Activated CD4-positive, alpha-beta T cell treated with anti-CD3 and anti-CD28 coated beads for 24 hours (primary cell): ENCODE results near the gene CHTF8.
"Not testable (repeated sequence)": the region's sequence is repeated elsewhere in the genome, so short reads cannot be mapped to it uniquely, and the experiment has no call there.

ENCODE experiments used
- DNase-seq, 2 donors: peaks; one replicate each; pipeline ENCODE4 v3.0.0-alpha.2; 2020; ENCODE audit warnings: low read depth in 2 of 2

CHTF8 gene

GRCh38 chr16:69139464-69139863 lies 7.1 kb upstream of the CHTF8 start:
- DNase-seq = not testable (repeated sequence)

- no peak for DNase-seq
These were observed 6.2 kb upstream of the CHTF8 start for GRCh38 chr16:69138608-69139007.

GRCh38 chr16:69133373-69133954 lies 1.1 kb upstream of the CHTF8 start:
- no peak for DNase-seq

DNA sequence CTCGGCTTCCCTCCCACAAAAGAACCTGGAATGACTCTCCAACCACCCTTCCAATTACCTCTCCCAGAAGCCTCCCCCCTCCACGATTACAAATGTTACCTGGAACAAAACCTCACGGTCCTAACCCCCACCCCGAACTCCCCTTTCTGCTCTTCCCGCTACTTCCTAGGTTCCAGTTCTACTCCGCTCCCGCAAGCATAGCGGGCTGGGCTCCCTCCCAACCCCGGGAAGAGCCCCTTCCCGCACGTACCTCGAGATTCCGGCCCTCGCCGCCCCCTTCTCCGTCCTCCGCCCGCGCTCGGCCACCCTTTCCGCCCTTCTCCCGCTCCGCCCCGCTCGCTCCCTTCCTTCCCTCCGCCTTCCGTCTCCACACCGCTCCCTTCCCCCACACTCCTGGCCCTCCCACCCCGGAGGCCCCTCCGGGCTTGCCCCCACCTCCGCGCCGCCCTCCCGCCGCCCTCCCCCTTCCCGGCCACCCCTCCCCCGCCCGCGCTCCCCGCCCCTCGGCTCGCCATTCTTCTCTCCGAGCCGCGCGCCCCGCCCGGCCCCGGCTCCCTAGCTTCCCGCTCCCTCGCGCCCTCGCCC lies 457 bp downstream of the CHTF8 start:
- DNase-seq = peak; percentile 65 to 75

GRCh38 chr16:69131167-69131838 lies 1.1 kb downstream of the CHTF8 start:
- no peak for DNase-seq

- no peak for DNase-seq
These were observed 1.9 kb downstream of the CHTF8 start for GRCh38 chr16:69130461-69130860.

DNA sequence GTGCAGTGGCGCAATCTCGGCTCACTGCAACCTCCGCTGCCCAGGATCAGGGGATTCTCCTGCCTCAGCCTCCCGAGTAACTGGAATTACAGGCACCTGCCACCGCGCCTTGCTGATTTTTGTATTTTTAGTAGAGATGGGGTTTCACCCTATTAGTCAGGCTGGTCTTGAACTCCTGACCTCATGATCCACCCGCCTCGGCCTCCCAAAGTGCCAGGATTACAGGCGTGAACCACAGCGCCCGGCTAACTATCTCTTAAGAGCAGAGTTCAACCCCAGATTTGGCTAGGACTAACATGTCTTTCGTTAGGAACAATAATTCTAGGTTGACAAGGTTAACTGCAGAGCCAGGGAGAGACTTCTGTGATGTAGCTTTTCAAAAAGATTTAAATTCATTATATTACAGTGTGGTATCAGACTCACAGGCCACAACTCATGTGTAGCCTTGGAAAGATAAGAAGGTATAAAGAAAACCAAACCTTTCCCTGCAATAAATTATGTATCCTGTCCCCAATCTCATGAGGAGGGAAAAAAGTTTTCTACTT lies 4.3 kb downstream of the CHTF8 start:
- DNase-seq = no peak

DNA sequence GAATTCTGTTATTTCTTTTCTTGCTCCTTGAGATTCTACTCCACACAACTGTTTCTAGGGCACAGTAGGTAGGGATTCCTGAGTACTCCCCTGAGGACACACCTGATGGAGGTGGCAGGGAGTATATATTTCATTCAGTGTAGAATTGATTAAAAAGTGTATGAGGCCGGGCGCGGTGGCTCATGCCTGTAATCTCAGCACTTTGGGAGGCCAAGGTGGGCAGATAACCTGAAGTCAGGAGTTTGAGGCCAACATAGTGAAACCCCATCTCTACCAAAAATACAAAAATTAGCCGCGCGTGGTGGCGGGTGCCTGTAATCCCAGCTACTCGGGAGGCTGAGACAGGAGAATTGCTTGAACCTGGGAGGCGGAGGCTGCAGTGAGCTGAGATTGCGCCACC lies 5.6 kb downstream of the CHTF8 start:
- not testable (repeated sequence) for DNase-seq

GRCh38 chr16:69126221-69126620 lies 6.2 kb downstream of the CHTF8 start:
- no peak for DNase-seq

DNA sequence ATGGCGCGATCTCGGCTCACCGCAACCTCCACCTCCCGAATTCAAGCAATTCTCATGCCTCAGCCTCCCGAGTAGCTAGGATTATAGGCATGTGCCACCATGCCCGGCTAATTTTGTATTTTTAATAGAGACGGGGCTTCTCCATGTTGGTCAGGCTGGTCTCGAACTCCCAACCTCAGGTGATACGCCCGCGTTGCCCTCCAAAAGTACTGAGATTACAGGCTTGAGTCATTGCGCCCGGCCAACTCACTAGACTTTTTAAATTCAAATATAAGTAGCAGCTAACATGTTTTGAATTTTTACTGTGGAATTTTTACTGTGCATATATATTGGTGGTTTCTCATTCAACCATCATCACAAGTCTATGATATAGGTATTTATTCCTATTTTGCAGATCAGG lies 7.4 kb downstream of the CHTF8 start:
- not testable (repeated sequence) for DNase-seq

GRCh38 chr16:69124406-69124805 lies 8.0 kb downstream of the CHTF8 start:
- not testable (repeated sequence) for DNase-seq

GRCh38 chr16:69123910-69124309 lies 8.5 kb downstream of the CHTF8 start:
- peak; percentile 38 to 44 for DNase-seq

DNA sequence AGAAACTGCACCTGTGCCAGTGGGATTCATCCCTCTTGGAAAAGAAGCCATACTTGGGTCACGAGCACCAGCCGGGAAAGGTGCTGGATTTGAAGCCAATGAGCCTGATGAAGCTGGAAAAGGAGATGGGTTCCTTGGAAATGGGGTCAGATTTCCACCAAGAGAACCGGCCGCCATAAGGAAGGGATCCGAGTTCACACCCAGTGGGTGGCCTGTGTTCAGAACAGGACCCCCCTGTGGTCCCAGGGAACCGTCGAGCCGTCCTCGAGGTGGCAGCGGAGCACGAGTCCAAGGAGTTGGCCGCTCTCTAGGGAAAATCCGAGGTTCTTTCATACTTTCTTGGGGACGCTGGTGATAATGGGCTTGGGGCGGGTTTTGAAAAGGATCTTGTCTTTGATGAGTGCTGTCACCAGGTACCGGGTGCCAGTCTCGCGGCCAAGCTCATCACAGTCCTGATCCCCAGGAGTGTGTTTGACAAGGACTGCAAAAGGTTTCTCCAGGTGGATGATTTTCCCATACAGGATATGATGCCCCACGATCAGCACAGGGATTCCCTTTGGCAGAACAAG lies 12.2 kb downstream of the CHTF8 start:
- no peak for DNase-seq

DNA sequence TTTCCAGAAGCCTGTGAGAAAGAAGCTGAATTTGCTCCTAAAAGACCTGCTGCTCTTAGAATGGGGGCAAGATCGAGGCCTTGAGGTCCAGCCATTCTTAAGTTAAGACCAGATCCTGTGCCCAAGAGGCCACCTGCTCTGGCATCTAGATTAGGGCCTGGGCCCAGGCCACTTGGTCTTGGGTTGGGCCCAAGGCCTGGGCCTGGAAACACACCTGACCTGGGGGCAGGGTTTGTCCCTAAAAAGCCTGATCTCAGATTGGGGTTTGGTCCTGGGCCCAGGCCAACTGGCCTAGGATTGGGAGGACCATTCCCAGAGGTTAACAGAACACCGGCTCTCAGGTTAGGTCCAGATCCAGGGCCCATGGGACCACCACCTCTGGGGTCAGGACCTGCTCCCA lies 12.9 kb downstream of the CHTF8 start:
- no peak for DNase-seq

GRCh38 chr16:69118994-69119393 lies 13.4 kb downstream of the CHTF8 start:
- DNase-seq = no peak

GRCh38 chr16:69118468-69118867 lies 13.9 kb downstream of the CHTF8 start:
- no peak for DNase-seq

GRCh38 chr16:69116906-69117305 lies 15.5 kb downstream of the CHTF8 start:
- no peak for DNase-seq

GRCh38 chr16:69116256-69116875 lies 16.0 kb downstream of the CHTF8 start:
- DNase-seq = no peak

DNA sequence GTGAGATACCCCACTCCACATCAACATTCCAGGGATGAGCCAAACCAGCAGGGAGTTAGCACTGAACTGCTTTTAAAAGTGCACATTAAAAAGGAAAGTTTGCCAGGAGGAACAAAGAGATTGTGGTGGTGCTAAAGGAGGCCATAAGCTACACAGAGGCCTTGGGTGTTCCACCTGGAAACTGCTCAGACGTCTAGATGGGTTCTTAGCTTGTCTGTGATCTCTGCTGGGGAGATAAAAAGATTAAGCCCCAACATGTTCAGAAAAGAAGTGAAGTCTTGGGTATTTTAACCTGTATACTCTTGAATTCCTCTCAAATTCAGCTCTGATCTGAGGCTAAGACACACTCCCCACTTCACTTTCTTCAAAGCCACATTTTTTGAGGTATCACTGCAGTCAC lies 16.6 kb downstream of the CHTF8 start:
- DNase-seq = no peak

GRCh38 chr16:69115361-69115760 lies 17.0 kb downstream of the CHTF8 start:
- DNase-seq = no peak

GRCh38 chr16:69114976-69115355 lies 17.4 kb downstream of the CHTF8 start:
- no peak for DNase-seq

DNA sequence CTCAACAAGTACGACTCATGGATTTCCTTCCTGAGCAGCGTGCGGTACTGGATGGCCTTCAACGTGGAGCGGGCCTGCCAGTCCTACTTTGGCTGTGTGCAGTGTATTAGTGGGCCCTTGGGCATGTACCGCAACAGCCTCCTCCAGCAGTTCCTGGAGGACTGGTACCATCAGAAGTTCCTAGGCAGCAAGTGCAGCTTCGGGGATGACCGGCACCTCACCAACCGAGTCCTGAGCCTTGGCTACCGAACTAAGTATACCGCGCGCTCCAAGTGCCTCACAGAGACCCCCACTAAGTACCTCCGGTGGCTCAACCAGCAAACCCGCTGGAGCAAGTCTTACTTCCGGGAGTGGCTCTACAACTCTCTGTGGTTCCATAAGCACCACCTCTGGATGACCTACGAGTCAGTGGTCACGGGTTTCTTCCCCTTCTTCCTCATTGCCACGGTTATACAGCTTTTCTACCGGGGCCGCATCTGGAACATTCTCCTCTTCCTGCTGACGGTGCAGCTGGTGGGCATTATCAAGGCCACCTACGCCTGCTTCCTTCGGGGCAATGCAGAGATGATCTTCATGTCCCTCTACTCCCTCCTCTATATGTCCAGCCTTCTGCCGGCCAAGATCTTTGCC lies 17.9 kb downstream of the CHTF8 start:
- DNase-seq = no peak
